Karpas-422 (cell line): ENCODE data around the gene CCDC192. TPM values are rescaled to one million over a fixed set of nuclear protein-coding genes. Genes with fewer than 3 reads are reported as not detected.

Experiments used
- DNase-seq: peaks from one replicate; pipeline ENCODE4 v3.0.0-alpha.2; 2015
- H2AFZ ChIP-seq: fragments of 200-600 bp; sonication (generic); 2 replicates; pipeline ENCODE4 v1.6.1; 2014; ENCODE audit warnings: antibody characterized with exemption, low read length, mixed read lengths
- H3K27ac ChIP-seq: fragments of 200-600 bp; sonication (generic); 2 replicates; pipeline ENCODE4 v1.5.1; 2014; ENCODE audit warnings: mild to moderate bottlenecking, low read length, moderate library complexity
- H3K27me3 ChIP-seq: fragments of 200-600 bp; sonication (generic); 2 replicates; pipeline ENCODE4 v1.6.1; 2014; ENCODE audit warnings: low read length, mixed read lengths
- H3K36me3 ChIP-seq: fragments of 200-600 bp; sonication (generic); 2 replicates; pipeline ENCODE4 v1.6.1; 2014; ENCODE audit warnings: low read length, mixed read lengths; ENCODE audit not compliant: insufficient read depth
- H3K4me1 ChIP-seq: fragments of 200-600 bp; sonication (generic); 2 replicates; pipeline ENCODE4 v1.6.1; 2014; ENCODE audit warnings: mild to moderate bottlenecking, low read length, mixed read lengths
- H3K4me2 ChIP-seq: fragments of 200-600 bp; sonication (generic); 2 replicates; pipeline ENCODE4 v1.6.1; 2014; ENCODE audit warnings: low read length, low read depth, mild to moderate bottlenecking; ENCODE audit not compliant: poor library complexity, severe bottlenecking
- H3K4me3 ChIP-seq: fragments of 200-600 bp; sonication (generic); 2 replicates; pipeline ENCODE4 v1.5.1; 2014; ENCODE audit warnings: mild to moderate bottlenecking, antibody characterized with exemption, low read length, mixed read lengths
- H3K79me2 ChIP-seq: fragments of 200-600 bp; sonication (generic); 2 replicates; pipeline ENCODE4 v1.6.1; 2014; ENCODE audit warnings: mild to moderate bottlenecking, low read length, mixed read lengths
- H3K9ac ChIP-seq: fragments of 200-600 bp; sonication (generic); 2 replicates; pipeline ENCODE4 v1.6.0; 2014; ENCODE audit warnings: low read length
- H3K9me2 ChIP-seq: fragments of 200-600 bp; sonication (generic), shearing (Covaris generic); replicated peaks from 2 replicates; pipeline ENCODE4 v1.6.0; 2014; ENCODE audit warnings: mild to moderate bottlenecking, low read length, moderate library complexity; ENCODE audit not compliant: insufficient read depth
- H3K9me3 ChIP-seq: fragments of 300-700, 200-600 bp; sonication (generic); 2 replicates; pipeline ENCODE4 v1.6.1; 2014; ENCODE audit warnings: low read length, mixed read lengths
- H4K20me1 ChIP-seq: fragments of 200-600 bp; sonication (generic); 2 replicates; pipeline ENCODE4 v1.6.1; 2014; ENCODE audit warnings: mild to moderate bottlenecking, antibody characterized with exemption, low read length, low read depth; ENCODE audit not compliant: insufficient read depth
- total RNA-seq: library from RNA; depleted of rRNA; stranded (reverse); fragments of >200 nt; shearing (Covaris generic); gene quantifications from 2 replicates; pipeline ENCODE4 v1.2.3, GENCODE V29; 2014; ENCODE audit warnings: low replicate concordance

CCDC192 gene
- total RNA-seq, 1 experiment from 2014 or later: not detected

DNA sequence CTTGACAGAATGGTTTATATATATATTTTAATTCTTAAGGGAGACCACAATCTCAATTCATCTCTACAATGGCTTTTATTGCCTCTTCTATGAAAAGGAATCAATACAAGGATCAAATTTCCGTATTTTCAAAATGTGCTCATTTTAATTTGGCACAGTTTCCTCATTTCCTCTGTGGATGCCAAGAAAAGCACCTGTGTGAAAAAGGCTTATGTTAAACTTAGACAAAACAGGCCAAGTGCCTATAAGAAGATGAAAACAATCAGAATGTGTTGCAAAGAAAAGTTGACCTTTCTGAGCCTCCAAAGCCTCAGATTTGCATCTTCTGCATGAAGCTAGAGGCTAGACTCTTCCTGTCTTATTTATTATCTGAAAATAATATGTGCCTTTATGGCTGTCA is 206.6 kb downstream of the CCDC192 start:
- Histone ChIP-seq H3K27me3 (no peaks in the 10 kb centered on the region), H3K9ac (0 out of 2 replicates have a peak overlapping the region, but pooled peaks have one; percentile 4), H3K4me1 (peaks cover 58% of the 10 kb centered on the region), H4K20me1 (no peaks in the 10 kb centered on the region), H3K4me2 (peak overlapping the region; percentile 60), H3K36me3 (no peaks in the 10 kb centered on the region), H3K4me3 (no peak overlapping the region; the same call in 1 of the 2 replicates), H2AFZ (0 out of 2 replicates have a peak overlapping the region, but pooled peaks have one; percentile 64), H3K9me2 (no peaks in the 10 kb centered on the region), H3K79me2 (no peaks in the 10 kb centered on the region), H3K9me3 (no peaks in the 10 kb centered on the region), H3K27ac (peak overlapping the region; percentile 65)
- DNase-seq: peak; percentile 54

- no peaks in the 10 kb centered on the region for H4K20me1 ChIP-seq
- no peaks in the 10 kb centered on the region for H3K27me3 ChIP-seq
- H3K4me2 ChIP-seq: peak overlapping the region; percentile 60
- peaks cover 52% of the 10 kb centered on the region for H3K4me1 ChIP-seq
- no peaks in the 10 kb centered on the region for H3K36me3 ChIP-seq
- H3K27ac ChIP-seq: peak overlapping the region; percentile 65
- 0 out of 2 replicates have a peak overlapping the region, but pooled peaks have one; percentile 4 for H3K9ac ChIP-seq
- no peak overlapping the region for H3K4me3 ChIP-seq
- H3K79me2 ChIP-seq: no peaks in the 10 kb centered on the region
- no peak for DNase-seq
- H2AFZ ChIP-seq: 0 out of 2 replicates have a peak overlapping the region, but pooled peaks have one; percentile 64
- H3K9me3 ChIP-seq: no peaks in the 10 kb centered on the region
- no peaks in the 10 kb centered on the region for H3K9me2 ChIP-seq
These were observed 207.2 kb downstream of the CCDC192 start for GRCh38 chr5:127910307-127910956.

GRCh38 chr5:127911619-127912018 is 208.4 kb downstream of the CCDC192 start:
- no peaks in the 10 kb centered on the region for H3K79me2 ChIP-seq
- no peaks in the 10 kb centered on the region for H3K36me3 ChIP-seq
- H3K27ac ChIP-seq: no peak overlapping the region
- H3K4me2 ChIP-seq: no peak overlapping the region
- H3K9me2 ChIP-seq: no peaks in the 10 kb centered on the region
- no peaks in the 10 kb centered on the region for H4K20me1 ChIP-seq
- no peak overlapping the region for H3K9ac ChIP-seq
- H3K4me3 ChIP-seq: no peak overlapping the region
- no peaks in the 10 kb centered on the region for H3K9me3 ChIP-seq
- no peak overlapping the region for H2AFZ ChIP-seq
- no peaks in the 10 kb centered on the region for H3K27me3 ChIP-seq
- peaks cover 43% of the 10 kb centered on the region for H3K4me1 ChIP-seq
- no peak for DNase-seq

DNA sequence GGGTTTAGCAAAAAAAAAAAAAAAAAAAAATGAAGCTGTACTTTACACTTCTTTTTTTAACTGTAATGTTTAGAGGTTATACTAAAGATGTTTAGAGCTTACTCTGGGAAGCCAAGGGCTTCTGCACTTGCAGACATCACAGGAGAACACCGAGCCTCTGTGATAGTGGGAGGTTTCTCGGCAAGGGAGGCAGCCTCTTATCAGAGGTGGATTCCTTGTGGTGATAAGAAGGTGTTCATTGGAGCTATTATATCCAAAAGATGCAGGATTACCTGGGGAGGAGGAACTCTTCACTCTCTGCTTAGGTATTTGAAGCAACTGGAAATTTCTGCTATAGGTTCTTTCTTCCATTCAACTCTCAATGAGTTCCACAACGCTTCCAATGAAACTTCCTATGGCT is 209.2 kb downstream of the CCDC192 start:
- Histone ChIP-seq H3K9ac (no peak overlapping the region), H3K4me2 (no peak overlapping the region), H3K9me3 (no peaks in the 10 kb centered on the region), H2AFZ (no peak overlapping the region), H4K20me1 (no peaks in the 10 kb centered on the region), H3K27ac (no peak overlapping the region), H3K4me3 (no peak overlapping the region), H3K4me1 (peaks cover 42% of the 10 kb centered on the region), H3K79me2 (no peaks in the 10 kb centered on the region), H3K27me3 (no peaks in the 10 kb centered on the region), H3K36me3 (no peaks in the 10 kb centered on the region), H3K9me2 (no peaks in the 10 kb centered on the region)
- DNase-seq: no peak

GRCh38 chr5:127916885-127917573 is 213.8 kb downstream of the CCDC192 start:
- H4K20me1 ChIP-seq: no peaks in the 10 kb centered on the region
- DNase-seq: no peak
- H3K79me2 ChIP-seq: no peaks in the 10 kb centered on the region
- H3K27ac ChIP-seq: no peak overlapping the region
- no peak overlapping the region for H3K4me3 ChIP-seq
- no peaks in the 10 kb centered on the region for H3K36me3 ChIP-seq
- H3K9me2 ChIP-seq: no peaks in the 10 kb centered on the region
- no peak overlapping the region for H3K9ac ChIP-seq
- peaks cover 20% of the 10 kb centered on the region for H3K4me1 ChIP-seq
- H2AFZ ChIP-seq: peak overlapping the region; percentile 13; the same call in 1 of the 2 replicates
- H3K27me3 ChIP-seq: no peaks in the 10 kb centered on the region
- H3K9me3 ChIP-seq: no peaks in the 10 kb centered on the region
- no peak overlapping the region for H3K4me2 ChIP-seq

- Histone ChIP-seq H2AFZ (no peak overlapping the region), H3K9me2 (no peaks in the 10 kb centered on the region), H3K4me1 (peaks cover 20% of the 10 kb centered on the region), H3K27me3 (no peaks in the 10 kb centered on the region), H3K4me3 (no peak overlapping the region), H3K79me2 (no peaks in the 10 kb centered on the region), H3K9ac (peak overlapping the region; percentile 9; the same call in 1 of the 2 replicates), H3K9me3 (no peaks in the 10 kb centered on the region), H3K36me3 (no peaks in the 10 kb centered on the region), H3K27ac (peak overlapping the region; percentile 60), H3K4me2 (peak overlapping the region; percentile 51), H4K20me1 (no peaks in the 10 kb centered on the region)
- DNase-seq: no peak
These were observed 216.0 kb downstream of the CCDC192 start for GRCh38 chr5:127919006-127919796.

DNA sequence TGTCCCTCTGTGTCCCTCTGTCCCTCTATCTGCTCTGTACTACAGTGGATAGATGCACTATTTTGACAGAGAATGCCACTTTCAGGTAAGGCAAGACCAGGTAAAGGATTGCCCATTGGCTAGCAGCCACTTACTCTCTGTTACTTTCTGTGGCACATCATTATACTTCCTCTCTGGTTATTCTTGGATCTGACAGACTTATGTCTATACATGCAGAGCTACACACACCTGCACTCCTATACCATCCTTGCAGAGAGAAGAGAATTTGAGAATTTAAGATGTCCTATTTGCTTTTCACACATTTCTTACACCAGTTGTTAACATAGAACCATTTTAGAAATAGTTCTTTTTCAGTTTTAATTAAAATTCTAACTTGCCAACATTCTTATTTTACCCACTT is 216.6 kb downstream of the CCDC192 start:
- no peaks in the 10 kb centered on the region for H3K79me2 ChIP-seq
- H3K4me3 ChIP-seq: no peak overlapping the region
- H3K27ac ChIP-seq: peak overlapping the region; percentile 60
- H3K9ac ChIP-seq: peak overlapping the region; percentile 9; the same call in 1 of the 2 replicates
- H3K9me3 ChIP-seq: no peaks in the 10 kb centered on the region
- H2AFZ ChIP-seq: no peak overlapping the region
- peak; percentile 60 for DNase-seq
- peak overlapping the region; percentile 51 for H3K4me2 ChIP-seq
- no peaks in the 10 kb centered on the region for H3K9me2 ChIP-seq
- no peaks in the 10 kb centered on the region for H4K20me1 ChIP-seq
- H3K27me3 ChIP-seq: no peaks in the 10 kb centered on the region
- no peaks in the 10 kb centered on the region for H3K36me3 ChIP-seq
- peaks cover 20% of the 10 kb centered on the region for H3K4me1 ChIP-seq

DNA sequence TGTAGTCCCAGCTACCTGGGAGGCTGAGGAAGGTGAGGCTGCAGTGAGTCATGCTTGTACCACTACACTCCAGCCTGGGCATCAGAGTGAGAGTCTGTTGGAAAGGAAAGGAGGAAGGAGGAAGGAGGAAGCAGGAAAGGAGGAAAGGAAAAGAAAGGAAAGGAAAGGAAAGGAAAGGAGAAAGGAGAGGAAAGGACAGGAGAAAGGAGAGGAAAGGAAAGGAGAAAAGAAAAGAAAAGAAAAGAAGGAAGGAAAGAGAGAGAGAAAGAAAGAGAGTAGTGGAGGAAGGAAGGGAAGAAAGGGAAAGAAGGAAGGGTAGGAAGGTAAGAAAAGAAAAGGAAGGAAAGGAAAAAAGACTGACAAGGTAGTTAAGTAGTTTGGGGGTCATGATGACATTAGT is 217.7 kb downstream of the CCDC192 start:
- Histone ChIP-seq H4K20me1 (no peaks in the 10 kb centered on the region), H3K36me3 (no peaks in the 10 kb centered on the region), H3K9me2 (no peaks in the 10 kb centered on the region), H3K9me3 (no peaks in the 10 kb centered on the region), H3K79me2 (no peaks in the 10 kb centered on the region), H2AFZ (no peak overlapping the region), H3K27ac (no peak overlapping the region), H3K9ac (no peak overlapping the region), H3K4me3 (no peak overlapping the region), H3K4me2 (no peak overlapping the region), H3K27me3 (no peaks in the 10 kb centered on the region), H3K4me1 (peaks cover 20% of the 10 kb centered on the region)
- no peak for DNase-seq
